GM19438 (cell line): ENCODE results near the gene HEPACAM.

ENCODE experiments used
- ATAC-seq: cut with Tn5 transposase; IDR thresholded peaks from one replicate; pipeline ENCODE4 v1.9.1; 2021; ENCODE audit warnings: low read depth; ENCODE audit not compliant: unreplicated experiment

HEPACAM gene

GRCh38 chr11:124887667-124888013, 48.2 kb downstream of the HEPACAM start:
- ATAC-seq = no peak

DNA sequence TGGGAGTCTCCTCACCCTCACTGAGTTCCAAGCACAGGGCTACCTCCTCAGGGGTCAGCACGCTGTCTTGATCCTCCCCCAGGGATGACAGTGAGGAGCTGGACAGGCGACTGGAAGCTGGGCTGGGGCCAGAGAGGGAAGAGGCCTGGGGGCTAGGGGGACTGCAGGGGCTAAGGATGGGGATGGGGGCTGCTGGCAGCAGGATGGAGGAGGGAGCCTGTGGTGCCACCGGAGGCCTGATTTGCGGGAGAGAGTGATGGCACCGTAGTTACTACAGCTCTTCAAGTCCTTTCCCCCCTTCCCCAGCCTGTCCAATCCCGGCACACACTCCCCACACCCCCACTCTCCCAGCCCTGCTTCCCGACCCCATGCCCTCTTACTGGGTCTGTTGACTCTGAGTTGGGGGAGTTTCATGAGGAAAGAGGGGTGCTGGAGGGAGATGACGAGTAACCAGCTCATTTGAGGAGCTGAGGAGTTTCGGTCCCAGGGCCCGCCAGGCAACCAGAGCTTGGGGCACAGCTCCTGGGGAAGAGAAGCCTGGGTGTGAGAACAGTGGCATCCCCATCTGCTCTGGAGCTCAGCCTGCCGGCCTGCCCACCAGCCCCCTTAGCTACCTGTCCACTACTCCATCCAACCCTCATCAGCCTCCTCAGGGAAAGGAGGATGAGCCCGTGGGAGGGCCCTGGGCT, 48.7 kb downstream of the HEPACAM start:
- no peak for ATAC-seq

DNA sequence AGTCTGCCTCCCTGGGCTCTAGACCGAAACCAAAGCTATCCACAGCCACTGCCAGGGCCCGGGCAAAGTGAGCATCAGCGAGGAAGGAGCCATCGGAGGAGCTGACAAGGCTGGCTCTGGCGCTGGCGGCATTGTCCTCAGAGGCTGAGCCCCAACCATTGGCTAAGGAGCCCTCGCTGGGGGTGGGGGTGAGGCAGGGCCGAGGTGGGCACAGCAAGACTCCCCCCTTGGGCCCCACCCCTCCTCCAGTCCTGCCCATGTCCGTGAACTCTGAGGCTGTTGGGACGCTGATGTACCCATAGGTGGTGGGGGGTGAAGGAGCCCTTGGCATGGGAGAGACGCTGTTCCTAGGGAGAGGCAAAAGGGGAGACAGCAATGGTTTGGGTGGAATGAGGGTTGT, 49.4 kb downstream of the HEPACAM start:
- no peak for ATAC-seq

DNA sequence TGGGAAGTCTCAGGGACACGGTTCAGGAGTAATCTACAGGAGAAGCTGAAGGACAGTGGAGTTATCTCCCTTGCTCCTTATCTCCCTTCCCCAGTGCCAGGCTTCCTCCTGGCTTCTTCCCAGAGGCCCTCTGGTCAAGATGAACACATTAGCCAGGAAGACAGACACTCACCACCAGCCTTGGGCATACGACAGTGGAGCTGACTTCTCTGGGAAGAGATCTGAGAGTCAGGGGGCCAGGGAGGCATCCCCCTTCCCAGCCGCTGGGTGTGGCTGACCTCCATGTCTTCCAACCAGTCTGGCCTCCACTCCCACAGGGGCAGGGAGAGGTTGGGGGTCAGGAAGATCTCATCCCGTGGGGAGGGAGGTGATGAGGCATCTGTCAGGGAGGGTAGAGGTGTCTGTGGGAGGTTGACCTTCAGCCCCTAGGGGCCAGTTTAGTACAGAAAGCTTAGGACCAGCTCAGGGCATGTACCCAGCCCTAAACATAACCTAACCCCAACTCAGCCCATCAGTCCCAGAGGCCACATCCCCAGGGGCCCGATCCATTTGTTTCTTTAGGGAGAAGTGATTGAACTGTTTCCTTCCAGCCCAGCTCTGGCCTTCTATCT, 50.9 kb downstream of the HEPACAM start:
- no peak for ATAC-seq

- no peak for ATAC-seq
Measured at GRCh38 chr11:124884340-124884739, 51.5 kb downstream of the HEPACAM start.

GRCh38 chr11:124882339-124883071, 53.3 kb downstream of the HEPACAM start:
- ATAC-seq = no peak

GRCh38 chr11:124880958-124881357, 54.9 kb downstream of the HEPACAM start:
- ATAC-seq = no peak

- no peak for ATAC-seq
Measured at GRCh38 chr11:124880290-124880611, 55.6 kb downstream of the HEPACAM start.

- ATAC-seq = no peak
Measured at GRCh38 chr11:124879493-124880289, 56.2 kb downstream of the HEPACAM start.

GRCh38 chr11:124878759-124879492, 56.9 kb downstream of the HEPACAM start:
- no peak for ATAC-seq

GRCh38 chr11:124877910-124878758, 57.7 kb downstream of the HEPACAM start:
- no peak for ATAC-seq

DNA sequence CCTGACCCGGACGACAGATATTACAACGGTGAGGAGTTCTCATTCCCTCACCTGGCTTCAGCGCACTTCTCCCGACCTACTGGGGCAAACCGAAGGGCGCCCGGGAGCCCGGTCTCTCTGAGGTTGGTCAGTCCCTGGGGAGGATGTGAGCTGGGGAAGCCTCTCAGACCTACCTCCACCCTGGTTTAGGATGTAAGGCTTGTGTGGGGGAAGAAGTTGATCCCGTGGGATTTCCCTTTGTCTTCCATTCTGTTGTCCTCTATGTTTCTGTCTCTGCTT, 58.3 kb downstream of the HEPACAM start:
- ATAC-seq = no peak

DNA sequence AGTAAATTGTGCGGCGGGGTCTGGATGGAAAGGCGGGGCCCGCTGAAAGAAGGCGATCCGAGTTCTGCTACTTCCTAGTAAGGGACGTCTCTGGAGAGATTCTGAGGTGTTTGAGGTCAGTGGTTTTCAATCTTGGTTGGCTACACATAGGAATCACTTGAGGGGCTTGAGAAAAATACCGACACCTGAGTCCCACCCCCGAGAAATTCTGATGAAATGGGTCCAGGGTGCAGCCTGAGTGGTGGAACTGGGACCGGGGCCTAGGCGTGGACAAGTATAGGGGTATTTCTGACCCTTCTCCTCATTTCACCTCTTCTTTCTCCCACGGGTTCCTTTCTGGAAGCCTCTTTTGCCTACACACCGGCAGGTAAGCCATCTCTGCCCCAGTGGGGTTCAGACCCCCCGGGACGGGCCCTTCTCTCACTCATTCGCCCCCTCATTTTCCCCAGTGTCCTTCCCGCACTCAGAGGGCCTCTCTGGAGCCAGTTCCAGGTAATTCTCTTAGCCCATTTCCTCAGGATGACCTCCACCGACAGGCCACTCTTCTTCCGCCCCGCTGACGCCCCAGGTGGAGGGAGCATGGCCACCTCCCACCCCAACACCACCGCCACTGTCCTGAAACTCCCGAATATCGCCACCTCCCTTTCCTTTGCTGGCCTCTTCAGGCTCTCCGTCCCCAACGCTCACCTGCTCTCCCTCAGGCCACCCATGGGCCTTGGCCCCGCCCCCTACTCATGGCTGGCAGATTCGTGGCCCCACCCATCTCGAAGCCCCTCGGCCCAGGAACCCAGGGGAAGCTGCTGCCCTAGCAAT, 58.8 kb downstream of the HEPACAM start:
- no peak for ATAC-seq

- peak; percentile 95 for ATAC-seq
Measured at GRCh38 chr11:124875943-124876817, 59.7 kb downstream of the HEPACAM start.

- ATAC-seq = no peak
Measured at GRCh38 chr11:124875401-124875800, 60.4 kb downstream of the HEPACAM start.

GRCh38 chr11:124874571-124875255, 61.1 kb downstream of the HEPACAM start:
- no peak for ATAC-seq

- no peak for ATAC-seq
Measured at GRCh38 chr11:124873951-124874350, 61.9 kb downstream of the HEPACAM start.

GRCh38 chr11:124872741-124873140, 63.1 kb downstream of the HEPACAM start:
- ATAC-seq = no peak
